CD4-positive, alpha-beta T cell (primary cell): ENCODE results near the gene SMIM45.

Experiments
- ATAC-seq: fragments of 200-7000 bp; cut with Tn5 transposase; one replicate; pipeline ENCODE4 v1.10.0; 2022; ENCODE audit warnings: mild to moderate bottlenecking; ENCODE audit not compliant: poor library complexity
- CTCF ChIA-PET: fragments of 350-600 bp; sonication (Branson Sonifier 250); formaldehyde crosslinking; loops from one replicate; lab custom pipeline; 2021; ENCODE audit warnings: antibody characterized with exemption, inconsistent platforms; lab: Charles Lee
- POLR2A ChIA-PET: fragments of 350-600 bp; sonication (Branson Sonifier 250); formaldehyde crosslinking; loops from one replicate; lab custom pipeline; 2021; ENCODE audit warnings: antibody characterized with exemption, inconsistent platforms; lab: Charles Lee
- DNase-seq, 14 experiments: peaks; one replicate each; pipeline ENCODE4 v3.0.0-alpha.2; 2013 to 2020; ENCODE audit warnings: mixed read lengths in 2 of 14
- H3K27ac ChIP-seq, 2 donors: one replicate each; pipeline versions ENCODE4 v1.5.1 to v1.7.0; 2013; ENCODE audit warnings: low read length in 2 of 2, low read depth in 1 of 2, mild to moderate bottlenecking in 1 of 2
- H3K27me3 ChIP-seq, 2 experiments: 1 replicate in 1 of 2; 2 replicates in 1 of 2; pipeline versions ENCODE4 v1.6.1 to v1.7.0; 2013; ENCODE audit warnings: low read length in 2 of 2, control low read depth in 1 of 2, mild to moderate bottlenecking in 1 of 2, moderate library complexity in 1 of 2; ENCODE audit not compliant: insufficient read depth in 2 of 2, control insufficient read depth in 1 of 2
- H3K36me3 ChIP-seq: one replicate; pipeline ENCODE4 v1.6.1; 2013; ENCODE audit warnings: low read length, control low read depth; ENCODE audit not compliant: insufficient read depth
- H3K4me1 ChIP-seq: one replicate; pipeline ENCODE4 v1.6.1; 2013; ENCODE audit warnings: low read length, control low read depth; ENCODE audit not compliant: insufficient read depth
- H3K4me3 ChIP-seq: one replicate; pipeline ENCODE4 v1.5.1; 2013; ENCODE audit warnings: mild to moderate bottlenecking, low read length, moderate library complexity
- H3K9me3 ChIP-seq, 2 experiments: 1 replicate in 1 of 2; 2 replicates in 1 of 2; pipeline versions ENCODE4 v1.6.1 to v1.7.0; 2013; ENCODE audit warnings: low read length in 2 of 2, mild to moderate bottlenecking in 2 of 2, control low read depth in 1 of 2, moderate library complexity in 1 of 2; ENCODE audit not compliant: control insufficient read depth in 1 of 2, insufficient read depth in 1 of 2
- H3K27ac Mint-ChIP-seq: one replicate; pipeline ENCODE4 v1.8.0; 2020; ENCODE audit warnings: mixed read lengths
- H3K27me3 Mint-ChIP-seq: one replicate; pipeline ENCODE4 v1.8.0; 2021; ENCODE audit warnings: mixed read lengths
- H3K36me3 Mint-ChIP-seq: one replicate; pipeline ENCODE4 v1.8.0; 2021; ENCODE audit warnings: low read depth, mixed read lengths
- H3K4me1 Mint-ChIP-seq: one replicate; pipeline ENCODE4 v1.8.0; 2021; ENCODE audit warnings: low read depth, mixed read lengths
- H3K4me3 Mint-ChIP-seq: one replicate; pipeline ENCODE4 v1.8.0; 2020; ENCODE audit warnings: mild to moderate bottlenecking, mixed read lengths
- H3K9me3 Mint-ChIP-seq: one replicate; pipeline ENCODE4 v1.8.0; 2020; ENCODE audit warnings: mixed read lengths
- CTCF ChIP-seq: fragments of 200-600 bp; IDR thresholded peaks from one replicate; pipeline ENCODE4 v1.8.0; 2022; ENCODE audit warnings: antibody characterized with exemption, mild to moderate bottlenecking
- intact Hi-C, 2 experiments: fragments of 100-400 bp; cut with DNase I in 1 of 2; cut with micrococcal nuclease in 1 of 2; formaldehyde crosslinking; loops; one replicate each; pipeline versions ENCODE4 v1.15.1 to v1.9.0; 2023 to 2025; cut with DNase I, micrococcal nuclease

SMIM45 gene

GRCh38 chr22:41979423-41980250 lies 27.7 kb downstream of the SMIM45 start:
- DNase-seq (no peak), ATAC-seq (no peak)
- peaks cover 0 to 4% of the 10 kb centered on the region in 2 experiments for H3K9me3 ChIP-seq
- H3K4me1 ChIP-seq, result peaks cover 12% of the 10 kb centered on the region
- H3K27ac Mint-ChIP-seq, result no peak overlapping the region
- H3K36me3 ChIP-seq, result no peaks in the 10 kb centered on the region
- peaks cover 23 to 27% of the 10 kb centered on the region in 2 experiments for H3K27me3 ChIP-seq
- H3K27ac ChIP-seq, result no peak overlapping the region
- no peak for TF ChIP-seq CTCF
- intact Hi-C loops, result no loop called here
- H3K4me1 Mint-ChIP-seq, result no peaks in the 10 kb centered on the region
- H3K36me3 Mint-ChIP-seq, result no peaks in the 10 kb centered on the region
- H3K4me3 ChIP-seq, result no peak overlapping the region
- H3K4me3 Mint-ChIP-seq, result no peak overlapping the region
- CTCF ChIA-PET, result no interaction called here
- no peaks in the 10 kb centered on the region for H3K9me3 Mint-ChIP-seq
- POLR2A ChIA-PET, result no interaction called here
- H3K27me3 Mint-ChIP-seq, result peaks cover 41% of the 10 kb centered on the region

- H3K9me3 Mint-ChIP-seq, result no peaks in the 10 kb centered on the region
- ATAC-seq (no peak), DNase-seq (no peak)
- H3K4me1 ChIP-seq, result no peaks in the 10 kb centered on the region
- TF ChIP-seq CTCF, result no peak
- no peak overlapping the region for H3K27ac Mint-ChIP-seq
- H3K9me3 ChIP-seq, result peaks cover 0 to under 1% of the 10 kb centered on the region in 2 experiments
- ChIA-PET CTCF (no interaction called here), POLR2A (interaction anchor here (0.5 kb wide), 1 partner anchor 15 kb away, joined by 5 read pairs; no protein-coding TSS in a partner anchor)
- H3K27ac ChIP-seq, result no peak overlapping the region
- H3K27me3 Mint-ChIP-seq, result peaks cover 19% of the 10 kb centered on the region
- H3K4me3 ChIP-seq, result no peak overlapping the region
- peaks cover under 1 to 1% of the 10 kb centered on the region in 2 experiments for H3K27me3 ChIP-seq
- H3K36me3 Mint-ChIP-seq, result no peaks in the 10 kb centered on the region
- intact Hi-C loops, result no loop called here
- no peaks in the 10 kb centered on the region for H3K4me1 Mint-ChIP-seq
- H3K36me3 ChIP-seq, result no peaks in the 10 kb centered on the region
- no peak overlapping the region for H3K4me3 Mint-ChIP-seq
These were observed 30.9 kb downstream of the SMIM45 start for GRCh38 chr22:41982865-41983264.

- Mint-ChIP-seq H3K27me3 (peaks cover 13% of the 10 kb centered on the region), H3K27ac (no peak overlapping the region), H3K4me3 (no peak overlapping the region), H3K36me3 (no peaks in the 10 kb centered on the region), H3K4me1 (no peaks in the 10 kb centered on the region), H3K9me3 (no peaks in the 10 kb centered on the region)
- H3K27me3 ChIP-seq, result no peaks in the 10 kb centered on the region
- H3K4me1 ChIP-seq, result no peaks in the 10 kb centered on the region
- no peak overlapping the region for H3K4me3 ChIP-seq
- ChIA-PET CTCF (no interaction called here), POLR2A (interaction anchor here (0.5 kb wide), 1 partner anchor 14 kb away, joined by 5 read pairs; no protein-coding TSS in a partner anchor)
- H3K9me3 ChIP-seq, result no peaks in the 10 kb centered on the region
- DNase-seq (no peak), ATAC-seq (no peak)
- no peak for TF ChIP-seq CTCF
- no peaks in the 10 kb centered on the region for H3K36me3 ChIP-seq
- no peak overlapping the region for H3K27ac ChIP-seq
- intact Hi-C loops, result no loop called here
These were observed 31.8 kb downstream of the SMIM45 start for GRCh38 chr22:41983513-41984405.
